PFSK-1 (cell line): ENCODE results near the gene PHB1.

Experiments used
- POLR2AphosphoS5 ChIP-seq: IDR thresholded peaks from 2 replicates; pipeline ENCODE4 v1.6.1; 2012; ENCODE audit warnings: low read depth, mild to moderate bottlenecking, control low read depth, low read length, moderate library complexity
- REST ChIP-seq, 2 experiments: IDR thresholded peaks; 2 replicates each; pipeline versions ENCODE4 v1.6.1 to v1.8.0; 2011 to 2012; ENCODE audit warnings: low read depth in 2 of 2, low read length in 2 of 2, control low read depth in 1 of 2, inconsistent platforms in 1 of 2, mild to moderate bottlenecking in 1 of 2, moderate library complexity in 1 of 2; ENCODE audit not compliant: insufficient read depth in 1 of 2
- SIN3A ChIP-seq: IDR thresholded peaks from 2 replicates; pipeline ENCODE4 v1.6.1; 2012; ENCODE audit warnings: mild to moderate bottlenecking, low read length, moderate library complexity, borderline replicate concordance; ENCODE audit not compliant: insufficient read depth
- TAF1 ChIP-seq: IDR thresholded peaks from 2 replicates; pipeline ENCODE4 v1.6.1; 2012; ENCODE audit warnings: low read length, control low read depth, borderline replicate concordance; ENCODE audit not compliant: insufficient read depth

GRCh38 chr17:49443862-49444261 is 29.2 kb upstream of the PHB1 start:
- TF ChIP-seq TAF1 (no peak), POLR2AphosphoS5 (no peak), REST (IDR thresholded peaks at IDR 0.05; ENCODE audit: insufficient read depth in 1 of 2, low read depth in 2 of 2, low read length in 2 of 2) (peak; percentile 28 to 72; a peak in 3 of 4 replicates), SIN3A (no peak)
